Activated naive CD8-positive, alpha-beta T cell treated with anti-CD3 and anti-CD28 coated beads, Interleukin-2, amount 10 ng/mL, durations not matched to agents 7 days and 5 days (primary cell): ENCODE results near the gene NAT9. TPM values are rescaled to one million over a fixed set of nuclear protein-coding genes. Genes with fewer than 3 reads are reported as not detected.

Experiments used
- ATAC-seq: fragments of 150-1000 bp; cut with Tn5 transposase; one replicate; pipeline ENCODE4 v1.10.0; 2021; ENCODE audit warnings: low read depth, moderate library complexity
- POLR2A ChIA-PET: fragments of 350-600 bp; sonication (Branson Sonifier 250); formaldehyde crosslinking; loops from one replicate; lab custom pipeline; 2021; ENCODE audit warnings: antibody characterized with exemption; lab: Charles Lee
- DNase-seq: peaks from one replicate; pipeline ENCODE4 v3.0.0; 2021
- H3K27ac Mint-ChIP-seq: one replicate; pipeline ENCODE4 v1.8.0; 2022; ENCODE audit warnings: mild to moderate bottlenecking, mixed read lengths
- H3K27me3 Mint-ChIP-seq: one replicate; pipeline ENCODE4 v1.8.0; 2022; ENCODE audit warnings: mild to moderate bottlenecking, moderate library complexity, mixed read lengths
- H3K36me3 Mint-ChIP-seq: one replicate; pipeline ENCODE4 v1.8.0; 2021; ENCODE audit warnings: mild to moderate bottlenecking, mixed read lengths
- H3K4me1 Mint-ChIP-seq: one replicate; pipeline ENCODE4 v1.8.0; 2021; ENCODE audit warnings: mixed read lengths
- H3K4me3 Mint-ChIP-seq: one replicate; pipeline ENCODE4 v1.8.0; 2022; ENCODE audit warnings: mild to moderate bottlenecking, moderate library complexity, mixed read lengths
- H3K9me3 Mint-ChIP-seq: one replicate; pipeline ENCODE4 v1.8.0; 2021; ENCODE audit warnings: mixed read lengths
- total RNA-seq, 2 experiments: library from RNA; stranded (reverse); gene quantifications; one replicate each; pipeline ENCODE4 v1.2.3, GENCODE V29; 2021

The NAT9 gene
- total RNA-seq, 2 experiments from 2014 or later: 37.6 to 42.1 TPM

DNA sequence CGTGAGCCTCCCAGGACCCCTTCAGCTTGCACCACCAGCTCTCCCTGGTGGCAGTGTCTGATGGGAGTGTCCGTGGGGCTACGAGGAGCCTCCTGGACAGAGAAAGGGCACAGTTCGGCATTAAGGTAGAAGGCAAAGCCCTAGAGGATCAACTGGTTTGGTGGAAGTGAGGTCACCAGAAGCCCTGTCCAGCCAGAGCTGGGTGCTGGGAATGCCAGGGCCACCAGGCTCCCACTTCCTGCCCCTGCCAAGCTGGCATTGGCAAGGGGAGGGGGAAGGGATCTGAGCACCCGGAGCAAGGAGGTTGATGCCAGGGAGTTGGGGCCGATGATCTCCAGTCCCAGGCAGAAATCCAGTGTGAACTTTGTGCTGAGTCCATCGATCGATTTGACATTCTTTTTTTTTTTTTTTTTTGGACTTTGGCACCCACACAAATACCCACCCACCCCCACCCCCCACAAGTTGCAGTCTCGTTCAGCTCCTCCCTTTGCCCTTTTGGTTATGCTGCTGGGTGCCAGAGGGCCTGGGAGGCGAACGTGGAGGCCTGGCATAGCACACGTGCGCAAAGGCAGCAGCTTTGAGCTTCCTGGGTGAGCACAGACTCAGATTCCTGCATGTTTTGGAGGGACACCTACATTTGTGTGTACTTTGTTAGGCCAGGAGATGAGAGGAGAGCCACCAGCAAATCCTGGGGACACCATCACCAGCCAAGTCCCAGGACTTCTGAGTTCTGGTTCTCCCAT, 25.6 kb downstream of the NAT9 start:
- H3K4me3 Mint-ChIP-seq: peak overlapping the region; percentile 93

DNA sequence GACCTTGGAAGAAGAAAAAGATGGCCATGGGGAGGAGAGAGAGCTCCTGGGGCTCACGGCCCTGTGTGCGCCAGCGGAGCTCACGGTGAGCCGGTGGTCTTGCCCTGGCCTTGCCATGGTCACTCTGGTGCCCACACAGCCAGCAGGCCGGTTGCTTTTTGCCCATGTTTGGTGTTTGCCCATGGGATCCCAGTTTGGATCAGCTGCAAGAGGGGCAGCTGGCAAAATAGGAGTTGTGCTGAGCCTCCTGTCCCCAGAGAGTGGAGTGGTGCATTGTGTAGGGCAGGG, 26.2 kb downstream of the NAT9 start:
- Mint-ChIP-seq H3K36me3 (peaks cover 33% of the 10 kb centered on the region), H3K4me1 (peaks cover 53% of the 10 kb centered on the region), H3K27ac (peak overlapping the region; percentile 77), H3K27me3 (no peaks in the 10 kb centered on the region), H3K4me3 (peak overlapping the region; percentile 93), H3K9me3 (no peaks in the 10 kb centered on the region)
- ATAC-seq: no peak
- DNase-seq: no peak
- POLR2A ChIA-PET: interaction anchor here (1.1 to 4.1 kb wide), 11 partner anchors 8 to 304 kb away, joined by 3 to 70 read pairs (median 10); partner anchors contain the start of genes NAT9 and RAB37

More for the DNA sequence above, 25.6 kb downstream of the NAT9 start:
- Mint-ChIP-seq H3K27me3 (no peaks in the 10 kb centered on the region), H3K36me3 (peaks cover 34% of the 10 kb centered on the region), H3K4me1 (peaks cover 58% of the 10 kb centered on the region), H3K9me3 (no peaks in the 10 kb centered on the region), H3K27ac (peak overlapping the region; percentile 77)
- POLR2A ChIA-PET: interaction anchor here (0.6 to 4.1 kb wide), 12 partner anchors 9 to 1033 kb away, joined by 3 to 70 read pairs (median 10); partner anchors contain the start of genes NAT9 and RAB37
- DNase-seq: no peak
- no peak for ATAC-seq

DNA sequence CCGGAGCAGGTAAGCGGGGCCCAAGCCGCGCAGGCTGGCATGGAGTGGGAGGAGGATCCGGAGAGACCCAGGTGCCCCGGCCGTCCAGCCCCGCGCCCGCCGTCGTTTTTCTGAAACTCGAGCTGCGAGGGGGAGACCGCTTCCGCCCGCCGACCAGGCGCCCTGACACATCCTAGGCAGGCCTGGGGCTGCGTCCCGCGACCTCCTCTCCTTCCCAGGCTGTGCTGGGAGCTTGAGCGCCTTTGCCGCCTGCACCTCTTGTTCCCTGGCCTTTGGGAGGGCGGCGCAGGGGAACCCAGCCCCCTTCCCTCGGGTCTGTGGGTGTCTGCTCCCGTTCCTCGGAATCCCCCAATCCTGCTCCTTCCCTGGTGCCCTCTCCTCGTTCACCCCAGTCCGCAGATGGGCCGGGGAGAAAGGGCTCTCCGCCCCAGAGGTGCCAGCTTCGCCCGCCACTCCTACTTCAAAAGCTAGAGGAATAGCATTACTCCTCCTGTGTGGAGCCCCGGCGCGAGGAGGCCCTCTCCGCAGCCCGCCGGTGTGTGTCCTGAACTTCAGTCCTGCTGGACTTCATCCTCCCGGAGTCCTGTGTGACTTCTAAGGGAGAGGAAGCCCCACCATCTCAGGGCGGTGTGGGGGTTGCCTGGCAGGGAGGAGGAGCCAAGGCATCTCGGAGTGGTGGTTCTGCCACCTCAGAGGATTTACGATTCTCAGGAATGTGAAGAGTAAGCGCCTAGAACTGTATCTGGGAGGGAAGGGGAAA, 26.7 kb downstream of the NAT9 start:
- Mint-ChIP-seq H3K4me3 (peak overlapping the region; percentile 93), H3K27me3 (no peaks in the 10 kb centered on the region), H3K9me3 (no peaks in the 10 kb centered on the region), H3K36me3 (peaks cover 29% of the 10 kb centered on the region), H3K27ac (peak overlapping the region; percentile 77), H3K4me1 (peaks cover 53% of the 10 kb centered on the region)
- DNase-seq (peak; percentile 71), ATAC-seq (peak; percentile 5)
- POLR2A ChIA-PET: interaction anchor here (0.7 to 4.1 kb wide), 13 partner anchors 8 to 304 kb away, joined by 3 to 70 read pairs (median 9); partner anchors contain the start of genes FDXR, NAT9 and RAB37

DNA sequence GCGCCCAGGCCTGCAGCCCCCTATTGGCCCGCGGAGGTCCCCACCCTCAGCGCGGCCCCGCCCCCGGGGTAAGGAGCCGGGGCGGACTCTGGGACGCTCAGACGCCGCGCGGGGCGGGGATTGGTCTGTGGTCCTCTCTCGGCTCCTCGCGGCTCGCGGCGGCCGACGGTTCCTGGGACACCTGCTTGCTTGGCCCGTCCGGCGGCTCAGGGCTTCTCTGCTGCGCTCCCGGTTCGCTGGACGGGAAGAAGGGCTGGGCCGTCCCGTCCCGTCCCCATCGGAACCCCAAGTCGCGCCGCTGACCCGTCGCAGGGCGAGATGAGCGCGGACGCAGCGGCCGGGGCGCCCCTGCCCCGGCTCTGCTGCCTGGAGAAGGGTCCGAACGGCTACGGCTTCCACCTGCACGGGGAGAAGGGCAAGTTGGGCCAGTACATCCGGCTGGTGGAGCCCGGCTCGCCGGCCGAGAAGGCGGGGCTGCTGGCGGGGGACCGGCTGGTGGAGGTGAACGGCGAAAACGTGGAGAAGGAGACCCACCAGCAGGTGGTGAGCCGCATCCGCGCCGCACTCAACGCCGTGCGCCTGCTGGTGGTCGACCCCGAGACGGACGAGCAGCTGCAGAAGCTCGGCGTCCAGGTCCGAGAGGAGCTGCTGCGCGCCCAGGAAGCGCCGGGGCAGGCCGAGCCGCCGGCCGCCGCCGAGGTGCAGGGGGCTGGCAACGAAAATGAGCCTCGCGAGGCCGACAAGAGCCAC, 27.4 kb downstream of the NAT9 start, which contains the start of gene NHERF1:
Gene NHERF1 (plus strand): TSS at position 100 of the 750 bp plus-strand sequence. CDS start 219 bp downstream, at position 319.
- Mint-ChIP-seq H3K27ac (peak within 1 kb of the TSS; percentile 77), H3K27me3 (no peaks in the 10 kb centered on the region), H3K36me3 (peaks cover 33% of the 10 kb centered on the region), H3K9me3 (no peaks in the 10 kb centered on the region), H3K4me3 (peak within 1 kb of the TSS; percentile 93), H3K4me1 (peaks cover 56% of the 10 kb centered on the region)
- DNase-seq (peak; percentile 99), ATAC-seq (peak; percentile 85)
- POLR2A ChIA-PET: interaction anchor here (0.7 to 4.1 kb wide), 12 partner anchors 7 to 305 kb away, joined by 3 to 70 read pairs (median 10); partner anchors contain the start of genes FDXR, NAT9 and RAB37

DNA sequence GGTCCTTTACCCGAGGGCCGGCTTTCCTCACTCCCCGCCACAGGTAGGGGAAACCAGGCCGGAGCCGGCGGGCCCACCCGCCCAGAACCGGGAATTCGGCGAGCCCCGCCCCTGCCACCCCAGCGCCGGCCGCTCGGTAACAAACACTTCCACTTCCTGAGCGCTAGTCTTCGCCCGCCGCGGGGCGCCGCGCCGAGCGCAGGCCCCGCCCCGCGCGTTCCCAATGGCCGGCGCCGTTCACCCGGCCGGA, 27.9 kb downstream of the NAT9 start:
- peaks cover 56% of the 10 kb centered on the region for H3K4me1 Mint-ChIP-seq
- peak overlapping the region; percentile 63 for H3K4me3 Mint-ChIP-seq
- no peaks in the 10 kb centered on the region for H3K27me3 Mint-ChIP-seq
- H3K27ac Mint-ChIP-seq: no peak overlapping the region
- peaks cover 34% of the 10 kb centered on the region for H3K36me3 Mint-ChIP-seq
- no peak for DNase-seq
- POLR2A ChIA-PET: interaction anchor here (0.7 to 2.0 kb wide), 4 partner anchors 11 to 167 kb away, joined by 3 to 8 read pairs (median 4); partner anchors contain the start of gene NAT9
- no peak for ATAC-seq
- no peaks in the 10 kb centered on the region for H3K9me3 Mint-ChIP-seq

DNA sequence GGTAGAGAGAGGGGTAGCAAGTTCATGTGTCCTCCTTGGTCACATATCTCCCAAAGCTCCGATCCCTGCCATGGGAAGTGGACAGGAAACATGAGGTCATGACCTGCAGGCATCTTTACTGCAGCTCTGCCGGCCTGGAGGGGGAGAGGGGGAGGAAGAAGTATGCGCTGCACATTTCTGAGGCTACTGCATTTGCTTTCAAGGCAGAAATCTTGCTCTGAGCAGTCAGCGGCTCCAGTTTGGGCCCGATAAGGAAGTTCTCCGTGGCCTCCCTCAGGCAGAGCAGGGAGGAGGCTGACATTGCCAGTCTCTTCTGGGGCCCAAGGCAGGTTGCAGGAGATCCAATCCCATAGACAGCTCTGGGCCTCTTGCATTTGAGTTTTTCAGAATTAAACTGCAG, 29.2 kb downstream of the NAT9 start:
- DNase-seq (peak; percentile 48), ATAC-seq (no peak)
- H3K4me3 Mint-ChIP-seq: peak overlapping the region; percentile 63
- H3K27me3 Mint-ChIP-seq: no peaks in the 10 kb centered on the region
- H3K27ac Mint-ChIP-seq: peak overlapping the region; percentile 77
- no peaks in the 10 kb centered on the region for H3K9me3 Mint-ChIP-seq
- H3K4me1 Mint-ChIP-seq: peaks cover 56% of the 10 kb centered on the region
- peaks cover 25% of the 10 kb centered on the region for H3K36me3 Mint-ChIP-seq
- POLR2A ChIA-PET: interaction anchor here (0.9 to 2.2 kb wide), 8 partner anchors 9 to 38 kb away, joined by 3 to 16 read pairs (median 4); partner anchors contain the start of genes NAT9 and RAB37

DNA sequence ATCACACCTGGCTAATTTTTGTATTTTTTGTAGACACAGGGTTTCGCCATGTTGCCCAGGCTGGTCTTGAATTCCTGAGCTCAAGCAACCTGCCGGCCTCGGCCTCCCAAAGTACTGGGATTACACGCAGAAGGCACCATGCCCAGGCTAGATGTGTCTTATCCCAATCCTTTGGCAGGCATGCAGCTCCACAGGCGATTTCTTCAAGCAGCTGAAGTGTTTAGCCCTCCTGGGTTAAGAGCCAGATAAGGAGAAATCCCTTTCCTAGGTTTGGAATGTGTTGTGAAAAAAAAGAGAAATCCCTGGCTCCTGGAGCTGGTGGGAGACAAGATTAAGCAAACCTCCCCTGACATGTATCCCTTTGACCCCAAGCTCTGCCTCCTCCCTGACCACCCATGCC, 29.8 kb downstream of the NAT9 start:
- H3K9me3 Mint-ChIP-seq: no peaks in the 10 kb centered on the region
- H3K4me3 Mint-ChIP-seq: peak overlapping the region; percentile 63
- peaks cover 21% of the 10 kb centered on the region for H3K36me3 Mint-ChIP-seq
- peak overlapping the region; percentile 77 for H3K27ac Mint-ChIP-seq
- POLR2A ChIA-PET: interaction anchor here (0.9 to 2.2 kb wide), 9 partner anchors 8 to 39 kb away, joined by 3 to 16 read pairs (median 4); partner anchors contain the start of genes NAT9 and RAB37
- H3K27me3 Mint-ChIP-seq: no peaks in the 10 kb centered on the region
- no peak for DNase-seq
- H3K4me1 Mint-ChIP-seq: peaks cover 56% of the 10 kb centered on the region
- no peak for ATAC-seq

DNA sequence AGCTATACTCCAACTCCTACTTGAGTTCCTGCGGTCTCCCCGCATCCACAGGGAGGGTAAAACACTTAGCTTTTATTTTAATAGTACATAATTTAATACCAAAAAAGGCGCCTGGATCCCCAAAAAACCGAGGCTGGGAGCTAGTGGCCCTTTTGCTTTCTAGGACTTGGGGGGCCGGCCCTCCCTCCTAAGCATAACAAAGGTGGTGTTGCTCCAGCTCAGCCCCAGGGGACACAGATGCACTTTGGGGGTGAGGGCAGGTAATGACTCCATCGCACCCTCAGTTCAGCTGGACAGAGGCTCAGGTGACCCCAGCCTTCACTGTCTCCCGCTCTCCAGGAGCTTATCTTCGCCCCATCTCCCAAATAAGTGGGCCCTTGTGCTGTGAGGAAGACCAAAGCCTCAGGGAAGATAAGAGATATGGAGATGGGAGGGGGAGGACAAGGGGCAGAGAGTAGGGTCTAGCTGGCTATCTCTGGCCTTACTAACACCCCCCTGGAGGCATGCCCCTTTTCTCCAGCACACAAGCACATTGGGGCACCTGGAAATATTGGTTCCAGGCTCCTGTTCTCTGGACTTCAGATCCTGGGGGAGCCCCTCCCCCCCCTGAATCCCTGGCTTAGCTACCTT, 30.5 kb downstream of the NAT9 start:
- no peaks in the 10 kb centered on the region for H3K9me3 Mint-ChIP-seq
- H3K27ac Mint-ChIP-seq: no peak overlapping the region
- no peak for ATAC-seq
- no peak for DNase-seq
- peaks cover 58% of the 10 kb centered on the region for H3K4me1 Mint-ChIP-seq
- H3K4me3 Mint-ChIP-seq: no peak overlapping the region
- no peaks in the 10 kb centered on the region for H3K27me3 Mint-ChIP-seq
- POLR2A ChIA-PET: interaction anchor here (0.8 to 2.2 kb wide), 9 partner anchors 13 to 116 kb away, joined by 3 to 10 read pairs (median 4); partner anchors contain the start of gene NAT9
- peaks cover 17% of the 10 kb centered on the region for H3K36me3 Mint-ChIP-seq

DNA sequence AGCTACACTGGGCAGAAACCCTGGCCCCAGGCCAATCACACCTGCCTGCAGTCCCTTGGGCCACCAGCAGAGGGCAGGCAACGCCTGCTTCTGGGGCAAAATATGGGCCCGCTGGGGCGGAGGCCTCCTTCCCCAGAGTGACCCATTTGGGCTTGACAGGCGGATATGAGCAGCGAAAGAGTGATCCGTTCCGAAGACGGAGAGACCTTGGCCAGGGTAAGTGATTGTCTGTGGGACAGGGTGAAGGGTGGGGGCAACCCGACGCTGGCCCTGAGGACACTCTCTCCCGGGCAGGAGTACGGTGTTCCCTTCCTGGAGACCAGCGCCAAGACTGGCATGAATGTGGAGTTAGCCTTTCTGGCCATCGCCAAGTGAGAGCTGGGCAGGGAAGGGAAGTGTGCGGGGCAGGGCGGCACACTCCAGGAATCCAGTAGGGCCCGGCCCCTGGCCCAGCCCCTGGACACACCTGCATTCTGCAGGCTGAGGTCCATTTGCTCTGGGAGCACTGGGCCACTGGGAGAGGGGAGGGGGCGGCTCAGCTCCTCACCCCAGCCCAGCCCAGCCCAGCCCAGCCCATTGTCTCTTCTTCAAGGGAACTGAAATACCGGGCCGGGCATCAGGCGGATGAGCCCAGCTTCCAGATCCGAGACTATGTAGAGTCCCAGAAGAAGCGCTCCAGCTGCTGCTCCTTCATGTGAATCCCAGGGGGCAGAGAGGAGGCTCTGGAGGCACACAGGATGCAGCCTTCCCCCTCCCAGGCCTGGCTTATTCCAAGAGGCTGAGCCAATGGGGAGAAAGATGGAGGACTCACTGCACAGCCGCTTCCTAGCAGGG, 31.2 kb downstream of the NAT9 start:
- ATAC-seq (peak; percentile 6), DNase-seq (peak; percentile 92)
- Mint-ChIP-seq H3K9me3 (no peaks in the 10 kb centered on the region), H3K4me3 (peak overlapping the region; percentile 52), H3K4me1 (peaks cover 60% of the 10 kb centered on the region), H3K27me3 (no peaks in the 10 kb centered on the region), H3K36me3 (peaks cover 14% of the 10 kb centered on the region), H3K27ac (peak overlapping the region; percentile 94)
- POLR2A ChIA-PET: interaction anchor here (0.8 to 2.2 kb wide), 10 partner anchors 11 to 117 kb away, joined by 3 to 10 read pairs (median 4); partner anchors contain the start of gene NAT9

DNA sequence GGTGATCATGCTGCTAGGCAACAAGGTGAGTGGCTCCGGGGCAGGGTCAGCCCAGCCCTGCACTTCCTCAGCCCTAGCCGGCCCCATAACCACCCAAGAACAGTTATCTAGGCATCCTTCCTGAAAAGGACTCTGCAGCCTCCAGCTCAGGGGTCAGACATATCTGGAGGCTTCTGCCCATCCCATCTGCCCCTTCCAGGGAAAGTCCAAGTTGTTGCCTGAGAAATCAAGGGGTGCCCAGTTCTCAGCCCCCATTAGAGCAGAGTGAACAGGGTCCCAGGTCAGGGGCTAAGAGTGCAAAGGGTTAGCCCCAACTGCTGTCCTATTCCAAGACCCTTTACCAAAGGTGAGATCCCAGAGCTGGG, 31.8 kb downstream of the NAT9 start:
- no peaks in the 10 kb centered on the region for H3K9me3 Mint-ChIP-seq
- no peaks in the 10 kb centered on the region for H3K27me3 Mint-ChIP-seq
- DNase-seq: no peak
- POLR2A ChIA-PET: interaction anchor here (0.8 to 1.8 kb wide), 4 partner anchors 11 to 47 kb away, joined by 3 to 10 read pairs (median 6); partner anchors contain the start of gene NAT9
- peaks cover 9% of the 10 kb centered on the region for H3K36me3 Mint-ChIP-seq
- peaks cover 63% of the 10 kb centered on the region for H3K4me1 Mint-ChIP-seq
- peak overlapping the region; percentile 94 for H3K27ac Mint-ChIP-seq
- peak overlapping the region; percentile 52 for H3K4me3 Mint-ChIP-seq
- no peak for ATAC-seq

DNA sequence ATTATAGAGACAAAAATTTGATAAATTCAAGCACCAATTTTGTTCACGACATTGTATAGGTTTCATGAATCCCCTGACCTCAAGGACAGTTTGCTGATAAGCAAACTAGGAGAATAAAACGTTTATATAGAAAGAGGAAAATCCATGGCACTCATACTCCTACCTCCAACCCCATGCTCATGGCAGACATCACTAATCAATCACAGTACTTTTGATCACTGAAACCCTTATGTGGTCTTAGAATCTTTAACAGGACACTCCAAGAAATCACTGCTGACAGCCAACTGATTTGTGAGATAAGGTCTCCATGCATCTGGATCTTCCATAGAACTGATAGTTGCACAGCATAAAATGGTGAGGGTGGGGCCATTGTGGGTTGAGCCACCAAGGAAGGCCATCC, 32.4 kb downstream of the NAT9 start:
- Mint-ChIP-seq H3K4me3 (peak overlapping the region; percentile 23), H3K4me1 (peaks cover 69% of the 10 kb centered on the region), H3K9me3 (no peaks in the 10 kb centered on the region), H3K27me3 (no peaks in the 10 kb centered on the region), H3K27ac (peak overlapping the region; percentile 94), H3K36me3 (peaks cover 9% of the 10 kb centered on the region)
- POLR2A ChIA-PET: interaction anchor here (0.8 kb wide), 1 partner anchor 12 kb away, joined by 3 read pairs; no protein-coding TSS in a partner anchor
- no peak for DNase-seq
- ATAC-seq: no peak
